ENCODE data around the gene CCN2. TPM values are rescaled to one million over a fixed set of nuclear protein-coding genes. Genes with fewer than 3 reads are reported as not detected.

CCN2 gene
- total and polyA plus RNA-seq, 12 donors: 6.9 to 164 (median 65.8) TPM

GRCh38 chr6:131980338-131980790, 29.2 kb upstream of the CCN2 start:
- Histone ChIP-seq H3K4me1 (replicated peaks in 1 of 2) (peaks cover 0 to 13% of the 10 kb centered on the region in 2 donors), H3K9me3 (replicated peaks in 1 of 3) (no peaks in the 10 kb centered on the region), H3K36me3 (replicated peaks in 1 of 2) (no peaks in the 10 kb centered on the region), H3K27me3 (no peaks in the 10 kb centered on the region), H3K27ac (no peak overlapping the region), H3K4me3 (no peak overlapping the region)
- intact Hi-C loops (cut with DNase I): no loop called here
- TF ChIP-seq POLR2A (IDR thresholded peaks at IDR 0.05): no peak
- TF ChIP-seq CTCF (IDR thresholded peaks at IDR 0.05): no peak
- WGBS, 4 donors: 84 to 100% (median 88%) methylated on average over 1 of the region's 1 CpG
- DNase-seq: no peak

- no peaks in the 10 kb centered on the region for H3K27me3 ChIP-seq
- no peaks in the 10 kb centered on the region for H3K36me3 ChIP-seq (replicated peaks in 1 of 2)
- no peak for DNase-seq
- no peak overlapping the region for H3K4me3 ChIP-seq
- no peak for TF ChIP-seq POLR2A (IDR thresholded peaks at IDR 0.05)
- no peak for TF ChIP-seq CTCF (IDR thresholded peaks at IDR 0.05)
- 71 to 88% (median 81%) methylated on average over 5 of the region's 5 CpGs for WGBS, 4 donors
- no peak overlapping the region for H3K27ac ChIP-seq
- intact Hi-C loops (cut with DNase I): no loop called here
- no peaks in the 10 kb centered on the region for H3K9me3 ChIP-seq (replicated peaks in 1 of 3)
- peaks cover 0 to 13% of the 10 kb centered on the region in 2 donors for H3K4me1 ChIP-seq (replicated peaks in 1 of 2)
These were observed 28.6 kb upstream of the CCN2 start for GRCh38 chr6:131979515-131980337.

- Histone ChIP-seq H3K27ac (no peak overlapping the region), H3K27me3 (no peaks in the 10 kb centered on the region), H3K9me3 (replicated peaks in 1 of 3) (no peaks in the 10 kb centered on the region), H3K4me3 (no peak overlapping the region), H3K36me3 (replicated peaks in 1 of 2) (no peaks in the 10 kb centered on the region), H3K4me1 (replicated peaks in 1 of 2) (peaks cover 0 to 13% of the 10 kb centered on the region in 2 donors)
- DNase-seq: no peak
- WGBS, 4 donors: 71 to 85% (median 76%) methylated on average over 3 of the region's 3 CpGs
- TF ChIP-seq CTCF (IDR thresholded peaks at IDR 0.05) (no peak), POLR2A (IDR thresholded peaks at IDR 0.05) (no peak)
- intact Hi-C loops (cut with DNase I): no loop called here
These were observed 27.4 kb upstream of the CCN2 start for GRCh38 chr6:131978522-131978921.

- peak in 1 of 7 donors; percentile 6 for DNase-seq
- peak overlapping the region in 1 of 5 donors; percentile 10 for H3K27ac ChIP-seq
- H3K27me3 ChIP-seq: no peaks in the 10 kb centered on the region
- H3K4me3 ChIP-seq: no peak overlapping the region
- no peaks in the 10 kb centered on the region for H3K36me3 ChIP-seq (replicated peaks in 1 of 2)
- no peaks in the 10 kb centered on the region for H3K9me3 ChIP-seq (replicated peaks in 1 of 3)
- 27 to 42% (median 36%) methylated on average over 6 of the region's 6 CpGs for WGBS, 4 donors
- TF ChIP-seq POLR2A (IDR thresholded peaks at IDR 0.05): no peak
- no peak for TF ChIP-seq CTCF (IDR thresholded peaks at IDR 0.05)
- intact Hi-C loops (cut with DNase I): no loop called here
- H3K4me1 ChIP-seq (replicated peaks in 1 of 2): peaks cover 0 to 13% of the 10 kb centered on the region in 2 donors
These were observed 25.4 kb upstream of the CCN2 start for GRCh38 chr6:131976545-131977061.

Data from adrenal gland (tissue), 12 donors.